GM19351 (cell line): ENCODE data around the gene OR56B4.
"Not testable (repeated sequence)": the region's sequence is repeated elsewhere in the genome, so short reads cannot be mapped to it uniquely, and the experiment has no call there.

Experiments used
- ATAC-seq: cut with Tn5 transposase; IDR thresholded peaks from one replicate; pipeline ENCODE4 v1.9.1; 2021; ENCODE audit warnings: mild to moderate bottlenecking, moderate library complexity; ENCODE audit not compliant: unreplicated experiment

OR56B4 gene

GRCh38 chr11:6143737-6144136 lies 36.3 kb downstream of the OR56B4 start:
- ATAC-seq, result not testable (repeated sequence)

- no peak for ATAC-seq
These were observed 43.6 kb downstream of the OR56B4 start for GRCh38 chr11:6151117-6151516.

GRCh38 chr11:6152126-6152525 lies 44.6 kb downstream of the OR56B4 start:
- ATAC-seq, result no peak

- ATAC-seq, result no peak
These were observed 49.3 kb downstream of the OR56B4 start for GRCh38 chr11:6156628-6157359.
